Mucosa of gallbladder (tissue), 1 donor: ENCODE results near the gene PTGER1. TPM values are rescaled to one million over a fixed set of nuclear protein-coding genes. Genes with fewer than 3 reads are reported as not detected.
"Not testable (repeated sequence)": the region's sequence is repeated elsewhere in the genome, so short reads cannot be mapped to it uniquely, and the experiment has no call there.

ENCODE experiments used
- DNase-seq: peaks from one replicate; pipeline ENCODE4 v3.0.0-alpha.2; 2020; ENCODE audit warnings: low spot score
- total RNA-seq: library from RNA; stranded (reverse); gene quantifications from one replicate; pipeline ENCODE4 v1.2.1, GENCODE V29; 2021
- donor health status: DM: no; HTN: no; CAD: no.

PTGER1 gene
- total RNA-seq, 1 donor from 2014 or later: 1.9 TPM

GRCh38 chr19:14474827-14475226 lies 327 bp downstream of the PTGER1 start:
- DNase-seq: no peak

- DNase-seq: peak; percentile 52
These were observed 1.1 kb downstream of the PTGER1 start for GRCh38 chr19:14473978-14474578.

GRCh38 chr19:14473073-14473977 lies 1.8 kb downstream of the PTGER1 start:
- DNase-seq: no peak

- peak; percentile 60 for DNase-seq
These were observed 2.8 kb downstream of the PTGER1 start for GRCh38 chr19:14472202-14472938.

GRCh38 chr19:14471436-14472187 lies 3.5 kb downstream of the PTGER1 start:
- DNase-seq: no peak

GRCh38 chr19:14470031-14470876 lies 4.9 kb downstream of the PTGER1 start:
- no peak for DNase-seq

GRCh38 chr19:14467816-14468215 lies 7.3 kb downstream of the PTGER1 start:
- no peak for DNase-seq

- DNase-seq: no peak
These were observed 7.8 kb downstream of the PTGER1 start for GRCh38 chr19:14467391-14467790.

GRCh38 chr19:14463747-14464146 lies 11.4 kb downstream of the PTGER1 start:
- no peak for DNase-seq

GRCh38 chr19:14462401-14462800 lies 12.8 kb downstream of the PTGER1 start:
- not testable (repeated sequence) for DNase-seq

GRCh38 chr19:14460935-14461334 lies 14.2 kb downstream of the PTGER1 start:
- DNase-seq: no peak

- DNase-seq: no peak
These were observed 15.5 kb downstream of the PTGER1 start for GRCh38 chr19:14459703-14460102.

- not testable (repeated sequence) for DNase-seq
These were observed 22.9 kb downstream of the PTGER1 start for GRCh38 chr19:14452303-14452702.

- DNase-seq: no peak
These were observed 24.3 kb downstream of the PTGER1 start for GRCh38 chr19:14450876-14451275.

GRCh38 chr19:14450168-14450874 lies 24.8 kb downstream of the PTGER1 start:
- no peak for DNase-seq

- no peak for DNase-seq
These were observed 25.8 kb downstream of the PTGER1 start for GRCh38 chr19:14449321-14449720.

GRCh38 chr19:14446336-14447036 lies 28.7 kb downstream of the PTGER1 start:
- DNase-seq: no peak

GRCh38 chr19:14443632-14444216 lies 31.4 kb downstream of the PTGER1 start:
- no peak for DNase-seq
